B cell (primary cell): ENCODE results near the gene STBD1. TPM values are rescaled to one million over a fixed set of nuclear protein-coding genes. Genes with fewer than 3 reads are reported as not detected.
"Not testable (repeated sequence)": the region's sequence is repeated elsewhere in the genome, so short reads cannot be mapped to it uniquely, and the experiment has no call there.

Experiments
- ATAC-seq: fragments of 200-7000 bp; cut with Tn5 transposase; one replicate; pipeline ENCODE4 v1.10.0; 2021; ENCODE audit warnings: low read depth, mild to moderate bottlenecking, moderate number of reproducible peaks, moderate library complexity
- CTCF ChIA-PET: fragments of 350-600 bp; sonication (Branson Sonifier 250); formaldehyde crosslinking; loops from one replicate; lab custom pipeline; 2021; ENCODE audit warnings: antibody characterized with exemption, inconsistent platforms; lab: Charles Lee
- POLR2A ChIA-PET: fragments of 350-600 bp; sonication (Branson Sonifier 250); formaldehyde crosslinking; loops from one replicate; lab custom pipeline; 2021; ENCODE audit warnings: antibody characterized with exemption; lab: Charles Lee
- DNase-seq: peaks from one replicate; pipeline ENCODE4 v3.0.0; 2013
- H2AFZ ChIP-seq: 2 replicates; pipeline ENCODE4 v1.6.1; 2012; ENCODE audit warnings: mild to moderate bottlenecking, low read depth, low read length; ENCODE audit not compliant: insufficient read depth, poor library complexity, severe bottlenecking
- H3K27ac ChIP-seq, 2 donors: 1 replicate in 1 of 2; 2 replicates in 1 of 2; pipeline ENCODE4 v1.5.1; 2012 to 2013; ENCODE audit warnings: low read length in 2 of 2, mild to moderate bottlenecking in 2 of 2, moderate library complexity in 1 of 2
- H3K27me3 ChIP-seq, 4 experiments: fragments of 200-600 bp in 1 of 4; sonication (generic) in 1 of 4; replicated peaks in 1 of 4; 1 replicate in 2 of 4; 2 replicates in 2 of 4; pipeline versions ENCODE4 v1.6.1 to v1.7.0; 2013 to 2016; ENCODE audit warnings: low read length in 3 of 4, mild to moderate bottlenecking in 2 of 4, mixed read lengths in 1 of 4, moderate library complexity in 1 of 4; ENCODE audit not compliant: insufficient read depth in 4 of 4, control insufficient read depth in 3 of 4; ENCODE audit errors: control extremely low read depth in 1 of 4
- H3K36me3 ChIP-seq, 2 experiments: replicated peaks in 1 of 2; 1 replicate in 1 of 2; 2 replicates in 1 of 2; pipeline versions ENCODE4 v1.6.1 to v1.7.1; 2013; ENCODE audit warnings: low read length in 1 of 2; ENCODE audit not compliant: insufficient read depth in 2 of 2, control insufficient read depth in 1 of 2; ENCODE audit errors: control extremely low read depth in 1 of 2, extremely low read depth in 1 of 2
- H3K4me1 ChIP-seq, 2 donors: fragments of 200-600 bp in 1 of 2; sonication (generic) in 1 of 2; 1 replicate in 1 of 2; 2 replicates in 1 of 2; pipeline versions ENCODE4 v1.5.1 to v1.6.1; 2013 to 2017; ENCODE audit warnings: low read length in 2 of 2; ENCODE audit not compliant: control insufficient read depth in 2 of 2, insufficient read depth in 2 of 2
- H3K4me2 ChIP-seq: replicated peaks from 2 replicates; pipeline ENCODE3; 2012; ENCODE audit warnings: mild to moderate bottlenecking, low read depth, low read length; ENCODE audit not compliant: poor library complexity, severe bottlenecking
- H3K4me3 ChIP-seq, 5 experiments: fragments of 200-600 bp in 1 of 5; sonication (generic) in 1 of 5; 1 replicate in 3 of 5; 2 replicates in 2 of 5; pipeline versions ENCODE4 v1.5.1 to v1.7.0; 2011 to 2016; ENCODE audit warnings: low read length in 4 of 5, mild to moderate bottlenecking in 4 of 5, low read depth in 2 of 5, control low read depth in 1 of 5, moderate library complexity in 1 of 5; ENCODE audit not compliant: insufficient read depth in 1 of 5; ENCODE audit errors: control extremely low read depth in 1 of 5, extremely low read depth in 1 of 5
- H3K79me2 ChIP-seq: fragments of 200-600 bp; sonication (generic); one replicate; pipeline ENCODE4 v1.6.0; 2016; ENCODE audit warnings: low read length; ENCODE audit not compliant: control insufficient read depth, insufficient read depth
- H3K9ac ChIP-seq: fragments of 200-600 bp; sonication (generic); 2 replicates; pipeline ENCODE4 v1.6.1; 2017; ENCODE audit warnings: mild to moderate bottlenecking, low read length, moderate library complexity
- H3K9me3 ChIP-seq, 3 donors: one replicate each; pipeline versions ENCODE4 v1.6.1 to v1.7.1; 2013; ENCODE audit warnings: low read length in 2 of 3; ENCODE audit not compliant: control insufficient read depth in 2 of 3, insufficient read depth in 1 of 3; ENCODE audit errors: control extremely low read depth in 1 of 3
- H4K20me1 ChIP-seq: 2 replicates; pipeline ENCODE4 v1.6.0; 2012; ENCODE audit warnings: mild to moderate bottlenecking, low read length; ENCODE audit not compliant: insufficient read depth, control insufficient read depth, poor library complexity, severe bottlenecking
- H3K27ac Mint-ChIP-seq: one replicate; pipeline ENCODE4 v1.8.0; 2021; ENCODE audit warnings: mixed read lengths
- H3K27me3 Mint-ChIP-seq: one replicate; pipeline ENCODE4 v1.8.0; 2021; ENCODE audit warnings: mixed read lengths
- H3K4me1 Mint-ChIP-seq: one replicate; pipeline ENCODE4 v1.8.0; 2021; ENCODE audit warnings: mixed read lengths
- H3K4me3 Mint-ChIP-seq: one replicate; pipeline ENCODE4 v1.8.0; 2021; ENCODE audit warnings: mixed read lengths
- H3K9me3 Mint-ChIP-seq: one replicate; pipeline ENCODE4 v1.8.0; 2022; ENCODE audit warnings: mixed read lengths; ENCODE audit not compliant: insufficient read depth
- CTCF ChIP-seq: fragments of 200-600 bp; IDR thresholded peaks from one replicate; pipeline ENCODE4 v1.8.0; 2022; ENCODE audit warnings: antibody characterized with exemption, mild to moderate bottlenecking
- EZH2 ChIP-seq: IDR thresholded peaks from 2 replicates; pipeline ENCODE4 v1.6.1; 2012; ENCODE audit warnings: borderline replicate concordance, low read depth, mild to moderate bottlenecking, moderate library complexity, low read length; ENCODE audit not compliant: insufficient read depth, poor library complexity, severe bottlenecking
- WGBS: methylation state at CpG from one replicate; pipeline ENCODE4 v1.1.5; 2013; ENCODE audit warnings: missing lambda C conversion rate; ENCODE audit not compliant: insufficient coverage; 5-methylcytosine and 5-hydroxymethylcytosine counted together
- intact Hi-C: fragments of 100-400 bp; cut with micrococcal nuclease; formaldehyde crosslinking; loops from one replicate; pipeline ENCODE4 v1.10.0; 2022
- polyA plus RNA-seq: library from polyadenylated mRNA; depleted of rRNA; stranded (reverse); fragments of >200 nt; gene quantifications from 2 replicates; pipeline ENCODE4 v1.2.3, GENCODE V29; 2012
- total RNA-seq, 2 donors: library from RNA; stranded (reverse); fragments of 120-200 nt in 1 of 2; gene quantifications; 1 replicate in 1 of 2; 2 replicates in 1 of 2; pipeline versions ENCODE4 v1.2.3 to v1.2.4, GENCODE V29; 2013 to 2022

Gene STBD1
- total and polyA plus RNA-seq, 2 donors (not counting 1 experiment from before 2014, with no cell fraction given) = not detected

GRCh38 chr4:76281594-76281993 lies 24.9 kb upstream of the STBD1 start:
- 77% methylated on average over 3 of the region's 6 CpGs for WGBS
- POLR2A ChIA-PET, H3K27ac ChIP-seq, H3K79me2 ChIP-seq, ATAC-seq, H3K4me1 ChIP-seq, H2AFZ ChIP-seq, H3K27me3 Mint-ChIP-seq, DNase-seq, H4K20me1 ChIP-seq, H3K27me3 ChIP-seq, H3K9ac ChIP-seq, H3K4me3 Mint-ChIP-seq, H3K4me3 ChIP-seq, H3K36me3 ChIP-seq, intact Hi-C loops, H3K9me3 ChIP-seq, H3K4me1 Mint-ChIP-seq, H3K9me3 Mint-ChIP-seq, H3K4me2 ChIP-seq, CTCF ChIA-PET, H3K27ac Mint-ChIP-seq: not testable (repeated sequence)

GRCh38 chr4:76282941-76283689 lies 23.4 kb upstream of the STBD1 start:
- DNase-seq (no peak), ATAC-seq (no peak)
- no peaks in the 10 kb centered on the region for H3K9me3 Mint-ChIP-seq
- H3K9me3 ChIP-seq = no peaks in the 10 kb centered on the region
- H3K27ac ChIP-seq = no peak overlapping the region
- CTCF ChIA-PET = no interaction called here
- TF ChIP-seq CTCF = no peak
- no peak for TF ChIP-seq EZH2
- no peak overlapping the region for H3K9ac ChIP-seq
- intact Hi-C loops = no loop called here
- no CpG with 5 or more reads among the region's 6 CpGs for WGBS
- H3K27me3 Mint-ChIP-seq = peaks cover 5% of the 10 kb centered on the region
- peaks cover 0 to 2% (median 1%) of the 10 kb centered on the region in 4 experiments for H3K27me3 ChIP-seq
- no peak overlapping the region for H3K4me3 ChIP-seq
- H4K20me1 ChIP-seq = no peaks in the 10 kb centered on the region
- no peaks in the 10 kb centered on the region for H3K36me3 ChIP-seq
- no peak overlapping the region for H3K4me3 Mint-ChIP-seq
- no peaks in the 10 kb centered on the region for H3K4me1 Mint-ChIP-seq
- H3K4me2 ChIP-seq = no peak overlapping the region
- no peaks in the 10 kb centered on the region for H3K4me1 ChIP-seq
- H3K79me2 ChIP-seq = no peaks in the 10 kb centered on the region
- no peak overlapping the region for H2AFZ ChIP-seq
- POLR2A ChIA-PET = no interaction called here
- H3K27ac Mint-ChIP-seq = no peak overlapping the region
